ENCODE results near the gene EYA4.

Gene EYA4

DNA sequence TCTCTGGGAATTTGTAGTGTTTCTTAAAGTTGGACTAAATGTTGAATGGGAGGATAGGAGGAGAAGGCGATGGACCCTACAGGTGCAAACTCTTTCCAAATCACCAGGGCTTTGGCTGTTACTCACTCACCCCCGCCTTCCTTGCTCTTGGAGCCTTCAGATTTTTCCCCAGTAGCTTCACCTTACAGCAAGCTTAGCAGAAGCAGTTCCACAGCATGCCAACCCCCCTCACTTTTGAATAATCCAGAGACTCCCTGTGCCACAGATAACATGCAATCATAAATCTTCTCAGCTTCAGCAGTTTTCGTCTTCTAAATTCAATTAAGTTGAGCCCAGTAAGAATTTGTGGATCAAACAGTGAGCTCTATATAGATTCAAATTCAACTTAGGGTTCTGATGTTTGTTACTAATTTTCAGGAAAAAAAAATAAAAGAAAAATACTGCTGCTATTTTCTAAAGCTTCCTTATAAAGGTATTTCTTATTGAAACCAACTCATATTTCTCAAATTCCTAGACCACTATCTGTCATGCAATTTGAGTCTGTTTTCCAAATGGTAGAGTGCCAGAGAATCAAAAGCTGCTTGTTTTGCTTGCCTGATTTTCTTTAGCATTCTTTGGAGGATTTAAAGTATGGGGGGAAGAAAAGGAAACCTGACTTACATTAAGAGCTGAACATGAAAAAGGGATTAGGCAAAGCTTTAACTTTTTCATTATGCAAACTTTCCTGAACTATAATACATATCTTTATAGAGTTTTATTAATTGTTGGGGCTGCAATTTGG, 166.4 kb downstream of the EYA4 start:
- no peak for DNase-seq

DNA sequence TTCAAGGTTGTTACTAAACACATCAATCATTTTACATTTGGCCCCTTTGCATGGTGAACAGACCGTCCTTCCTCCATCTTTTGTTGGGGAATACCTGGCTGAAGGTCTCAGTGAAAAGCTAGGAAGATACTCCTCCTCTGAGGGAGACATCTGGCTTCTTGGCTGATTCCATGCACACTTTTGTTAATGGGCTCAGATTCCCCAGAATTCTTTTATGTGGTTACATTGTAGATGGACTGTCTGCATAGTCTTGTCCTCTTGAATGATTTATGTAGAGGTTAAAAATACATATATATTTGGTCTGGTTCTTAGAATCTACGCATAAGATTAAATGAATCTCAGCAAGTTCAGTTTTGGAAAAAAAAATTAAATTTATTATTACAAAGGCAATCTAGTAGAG, 167.0 kb downstream of the EYA4 start:
- DNase-seq, result no peak

- DNase-seq, result no peak
These were observed 167.4 kb downstream of the EYA4 start for GRCh38 chr6:133408543-133408942.

- no peak for DNase-seq
These were observed 169.7 kb downstream of the EYA4 start for GRCh38 chr6:133410638-133411435.

GRCh38 chr6:133411757-133412156, 170.6 kb downstream of the EYA4 start:
- DNase-seq, result no peak

GRCh38 chr6:133415262-133415661, 174.1 kb downstream of the EYA4 start:
- DNase-seq, result no peak

DNA sequence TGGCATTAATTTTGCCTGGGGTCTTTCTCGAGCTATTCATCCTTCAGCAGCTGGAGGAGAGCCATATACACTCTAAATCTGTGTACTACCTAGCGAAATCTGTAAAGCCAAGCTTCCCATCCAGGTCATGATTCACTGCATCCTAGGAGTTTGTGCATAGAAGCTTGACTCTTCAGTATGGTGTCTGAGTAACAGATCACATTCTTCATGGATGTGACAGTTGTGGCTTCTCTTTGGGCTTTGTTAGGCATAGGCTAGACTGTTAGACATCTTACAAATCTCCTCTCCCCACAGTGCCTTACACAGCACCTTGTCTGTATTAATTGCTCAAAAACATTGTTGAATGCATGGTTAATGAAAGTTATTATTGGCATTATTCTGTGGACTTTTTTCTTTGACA, 177.0 kb downstream of the EYA4 start:
- no peak for DNase-seq

DNA sequence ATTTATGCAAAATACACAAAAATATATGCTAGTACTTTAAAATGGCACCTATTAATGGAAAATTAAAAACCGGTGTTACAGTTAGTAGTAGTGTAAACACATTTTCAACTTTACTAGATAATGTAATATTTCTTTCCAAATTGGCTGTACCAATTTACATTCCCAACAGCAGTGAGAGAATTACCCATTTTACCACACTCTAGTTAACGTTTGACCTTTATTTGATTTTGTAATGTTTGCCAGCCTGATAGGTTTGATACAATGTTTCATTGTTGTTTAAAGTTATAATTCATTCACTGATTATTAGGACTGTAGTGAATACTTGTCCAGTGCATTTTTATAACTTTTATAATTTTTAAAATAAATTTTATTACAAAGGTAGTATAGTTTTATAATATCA, 182.1 kb downstream of the EYA4 start:
- DNase-seq, result no peak

DNA sequence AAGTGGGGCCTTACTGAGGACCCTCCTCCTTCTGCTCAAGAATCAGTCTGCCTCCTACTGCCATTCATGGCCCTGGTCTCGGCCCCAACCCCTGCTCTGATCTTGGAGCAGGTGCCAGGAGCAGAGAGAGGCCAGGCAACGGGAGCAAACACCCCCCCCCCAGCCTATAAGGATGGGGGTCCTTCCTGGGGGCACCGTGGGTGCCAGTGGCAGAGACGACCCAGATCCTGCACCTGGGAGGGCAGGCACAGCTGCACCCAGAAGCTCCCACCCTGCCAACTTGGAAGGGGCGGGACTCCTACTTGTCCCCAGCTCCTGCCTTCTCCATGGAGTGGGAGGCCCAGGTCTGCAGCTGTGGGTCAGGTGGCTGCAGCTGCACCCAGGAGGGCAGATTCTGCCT, 183.2 kb downstream of the EYA4 start:
- DNase-seq, result no peak

GRCh38 chr6:133426038-133426437, 184.9 kb downstream of the EYA4 start:
- no peak for DNase-seq

DNA sequence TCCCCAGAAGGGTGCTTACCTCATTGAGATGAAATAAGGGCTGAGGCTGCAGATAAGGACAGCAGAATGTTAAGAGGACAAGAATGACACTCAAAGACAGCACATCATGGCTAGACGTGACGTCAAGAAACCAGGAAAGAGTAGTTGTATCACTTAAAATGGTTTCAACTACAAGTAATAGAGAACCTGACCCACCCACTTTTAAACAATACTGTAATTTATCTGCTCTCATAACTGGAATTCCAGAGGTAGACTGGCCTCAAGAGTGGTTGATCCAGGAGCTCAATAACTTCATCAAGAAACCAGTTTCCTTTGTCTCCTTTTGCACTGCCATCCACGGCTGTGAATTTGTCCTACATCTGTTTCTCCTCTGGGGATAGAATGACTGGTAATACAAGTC, 187.1 kb downstream of the EYA4 start:
- DNase-seq, result no peak

DNA sequence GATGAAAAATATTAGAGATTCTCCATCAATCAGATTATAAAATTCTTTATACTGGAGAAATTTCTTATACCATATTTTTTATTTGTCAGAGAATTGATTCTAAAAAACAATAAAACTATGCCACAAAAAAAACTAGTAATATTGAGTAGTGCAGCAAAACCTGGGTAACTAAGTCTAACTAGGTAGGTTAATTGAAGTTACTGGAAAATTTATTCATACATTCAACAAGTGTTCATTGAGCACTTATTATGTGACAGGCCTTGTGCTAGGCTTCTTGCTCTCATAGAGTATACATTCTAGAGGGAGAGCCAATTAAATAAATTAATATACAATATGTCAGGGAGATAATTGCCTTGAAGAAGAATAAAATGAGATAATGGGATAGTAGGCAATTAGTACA, 189.4 kb downstream of the EYA4 start:
- no peak for DNase-seq

DNA sequence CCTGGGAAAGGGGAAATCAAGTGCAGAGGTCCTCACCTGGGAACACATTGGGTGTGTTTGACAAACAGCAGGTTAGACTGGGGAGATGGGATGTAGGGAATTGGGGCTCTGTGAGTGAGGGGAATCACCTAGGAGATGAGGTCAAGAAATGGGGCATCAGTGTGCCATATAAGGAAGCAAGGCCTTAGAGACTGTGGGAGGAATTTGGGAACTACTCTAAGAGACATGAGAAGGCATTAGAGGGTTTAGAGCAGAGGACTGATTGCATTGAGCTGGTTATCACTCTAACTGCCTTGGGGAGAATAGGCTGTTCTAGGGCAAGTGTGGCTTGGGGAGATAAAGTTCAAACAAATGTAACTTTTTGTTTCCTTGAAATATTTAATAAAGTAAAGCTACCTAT, 189.9 kb downstream of the EYA4 start:
- no peak for DNase-seq

DNA sequence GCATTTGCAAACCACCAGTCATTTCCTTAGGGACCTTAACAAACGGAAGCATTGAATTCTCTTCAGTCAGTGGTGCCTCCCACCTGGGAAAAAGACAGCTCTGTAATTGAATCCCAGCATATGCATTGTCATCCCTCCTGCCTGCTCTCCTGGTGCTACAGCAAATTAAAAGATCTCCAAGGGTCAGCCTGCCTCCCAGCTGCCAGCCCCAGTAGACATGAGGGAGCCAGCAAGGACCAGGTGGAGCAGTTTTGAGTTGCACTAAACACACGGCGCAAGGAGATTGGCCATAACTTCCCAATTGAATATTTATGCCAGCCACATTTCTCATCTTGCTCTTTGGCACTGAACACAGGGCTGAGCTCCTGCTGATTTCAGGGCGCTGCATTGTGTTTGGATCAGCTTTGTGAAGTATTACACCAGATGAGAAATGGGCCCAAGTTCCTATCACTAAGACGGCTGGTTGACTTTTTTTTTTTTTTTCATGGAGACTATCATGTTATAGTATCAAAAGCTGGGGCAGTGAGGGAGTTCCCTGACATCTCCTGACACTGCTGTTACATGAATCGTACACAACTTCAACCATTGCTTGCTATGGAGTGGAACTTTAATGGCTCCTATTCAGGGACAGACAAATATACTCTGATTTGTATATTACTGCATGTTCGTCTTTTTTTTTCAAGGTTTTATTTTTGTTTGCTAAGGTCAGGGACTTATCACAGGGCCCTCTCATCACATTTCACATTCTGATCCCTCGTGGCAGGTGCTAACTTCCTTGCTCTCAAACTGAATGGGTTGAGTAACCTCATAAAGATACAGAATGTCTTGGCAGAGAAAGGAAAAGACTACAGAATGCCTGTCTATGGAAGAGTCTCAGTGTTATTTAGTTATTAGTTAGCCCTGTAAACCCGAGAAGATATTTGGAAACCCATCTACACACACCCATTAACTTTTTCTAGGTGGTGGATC, 191.1 kb downstream of the EYA4 start:
- DNase-seq, result no peak

DNA sequence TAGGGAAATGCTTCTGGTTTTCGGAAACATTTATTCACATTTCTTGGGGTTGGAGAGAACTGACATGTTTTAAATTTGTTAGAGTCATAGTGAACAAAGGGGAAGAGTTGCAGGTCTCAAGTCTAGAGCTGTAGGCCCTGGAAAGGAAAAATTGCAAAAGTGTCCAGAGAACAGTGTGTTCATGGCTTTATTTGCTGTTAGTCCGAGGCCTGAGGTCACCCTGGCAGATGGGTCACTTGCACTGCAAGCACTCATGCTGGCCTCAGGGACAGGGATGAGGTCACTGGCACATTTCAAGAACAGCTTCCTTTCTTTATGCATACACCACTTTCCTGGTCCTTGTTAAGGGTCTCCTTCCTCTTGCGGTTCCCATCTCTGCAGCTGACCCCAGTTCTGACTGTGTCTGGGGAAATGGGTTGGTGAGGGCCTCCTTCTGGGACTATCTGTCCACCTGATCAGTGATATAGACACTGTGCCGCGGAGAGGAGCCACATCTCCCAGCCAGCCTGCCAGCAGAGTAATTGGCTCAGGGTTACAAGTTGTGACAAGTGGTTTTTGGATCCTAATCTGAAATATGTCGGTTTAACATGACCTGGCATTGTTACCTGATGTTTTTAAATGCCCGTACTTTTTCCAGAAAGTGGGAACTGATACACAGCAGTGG, 194.0 kb downstream of the EYA4 start:
- DNase-seq, result no peak

GRCh38 chr6:133436652-133437051, 195.5 kb downstream of the EYA4 start:
- DNase-seq, result no peak

- no peak for DNase-seq
These were observed 200.3 kb downstream of the EYA4 start for GRCh38 chr6:133441491-133441890.

- DNase-seq, result no peak
These were observed 205.6 kb downstream of the EYA4 start for GRCh38 chr6:133446789-133447188.

GRCh38 chr6:133447924-133448323, 206.8 kb downstream of the EYA4 start:
- no peak for DNase-seq

DNA sequence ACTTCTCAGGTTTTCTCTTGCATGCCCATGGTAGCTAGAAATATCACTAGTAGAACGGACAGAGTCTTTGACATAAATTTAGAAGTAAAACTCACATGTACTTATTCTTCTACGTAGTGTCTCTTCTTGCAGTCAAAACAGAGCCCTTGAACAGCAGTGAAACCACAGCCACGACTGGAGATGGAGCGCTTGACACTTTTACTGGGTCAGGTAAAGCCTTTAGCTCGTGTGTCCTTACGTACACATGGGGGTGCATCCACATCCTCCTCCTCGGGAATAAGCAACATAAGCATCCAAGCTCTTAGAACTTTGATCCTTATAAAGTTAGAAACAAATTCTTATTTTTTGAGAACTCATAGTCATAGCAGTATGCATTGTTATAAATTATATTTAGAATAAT, 215.3 kb downstream of the EYA4 start:
- no peak for DNase-seq

- no peak for DNase-seq
These were observed 215.8 kb downstream of the EYA4 start for GRCh38 chr6:133456944-133457343.

- no peak for DNase-seq
These were observed 218.9 kb downstream of the EYA4 start for GRCh38 chr6:133460101-133460500.

DNA sequence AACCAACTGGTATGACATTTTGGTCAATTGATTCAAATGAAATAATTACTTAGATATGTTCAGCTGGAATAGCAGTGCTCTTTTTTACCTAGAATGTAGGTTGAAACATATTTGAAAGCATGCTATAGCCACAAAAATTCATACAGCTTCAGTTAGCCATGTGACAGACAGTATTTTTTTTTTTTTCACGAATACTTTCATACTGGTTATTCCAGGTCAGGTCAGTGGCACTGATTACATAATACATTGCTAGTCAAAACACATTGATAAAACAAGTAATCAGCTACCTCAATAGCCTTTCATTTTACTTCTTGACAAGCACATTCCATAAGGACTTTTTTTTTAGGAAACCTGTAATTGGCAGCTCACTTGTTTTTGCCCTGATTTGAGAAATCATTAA, 222.6 kb downstream of the EYA4 start:
- DNase-seq, result no peak

Data from DMS79 (cell line).